Endothelial cell (in vitro differentiated cells): ENCODE results near the gene ULK3. TPM values are rescaled to one million over a fixed set of nuclear protein-coding genes. Genes with fewer than 3 reads are reported as not detected.

Experiments
- DNase-seq: peaks from one replicate; pipeline ENCODE4 v3.0.0; 2021; ENCODE audit warnings: low spot score
- H3K27ac Mint-ChIP-seq: one replicate; pipeline ENCODE4 v1.8.0; 2021; ENCODE audit warnings: mixed read lengths, inconsistent platforms; ENCODE audit not compliant: unreplicated experiment
- H3K27me3 Mint-ChIP-seq: one replicate; pipeline ENCODE4 v1.8.0; 2021; ENCODE audit warnings: mild to moderate bottlenecking, moderate library complexity, mixed read lengths, inconsistent platforms; ENCODE audit not compliant: unreplicated experiment
- H3K36me3 Mint-ChIP-seq: one replicate; pipeline ENCODE4 v1.8.0; 2021; ENCODE audit warnings: mild to moderate bottlenecking, low read depth, mixed read lengths, inconsistent platforms; ENCODE audit not compliant: unreplicated experiment
- H3K4me1 Mint-ChIP-seq: one replicate; pipeline ENCODE4 v1.8.0; 2021; ENCODE audit warnings: mild to moderate bottlenecking, mixed read lengths, inconsistent platforms; ENCODE audit not compliant: unreplicated experiment
- H3K4me3 Mint-ChIP-seq: one replicate; pipeline ENCODE4 v1.8.0; 2021; ENCODE audit warnings: mild to moderate bottlenecking, mixed read lengths, inconsistent platforms; ENCODE audit not compliant: unreplicated experiment
- H3K9me3 Mint-ChIP-seq: one replicate; pipeline ENCODE4 v1.8.0; 2021; ENCODE audit warnings: mixed read lengths, inconsistent platforms; ENCODE audit not compliant: unreplicated experiment
- total RNA-seq: library from RNA; stranded (reverse); fragmentation: NEBNext Ultra II Directional; extraction: Animal tissue kit (Norgen Biotek cat#: 25700); gene quantifications from one replicate; pipeline ENCODE4 v1.2.1, GENCODE V29; 2021; ENCODE audit not compliant: unreplicated experiment
- TF ChIP-seq, protein P1 (sequence below): fragments of 200-600 bp; sonication (generic); IDR thresholded peaks from one replicate; pipeline ENCODE4 v1.5.0; 2021; ENCODE audit warnings: antibody characterized with exemption; ENCODE audit not compliant: unreplicated experiment

Gene ULK3
- total RNA-seq, 1 donor from 2014 or later: 25.6 TPM

DNA sequence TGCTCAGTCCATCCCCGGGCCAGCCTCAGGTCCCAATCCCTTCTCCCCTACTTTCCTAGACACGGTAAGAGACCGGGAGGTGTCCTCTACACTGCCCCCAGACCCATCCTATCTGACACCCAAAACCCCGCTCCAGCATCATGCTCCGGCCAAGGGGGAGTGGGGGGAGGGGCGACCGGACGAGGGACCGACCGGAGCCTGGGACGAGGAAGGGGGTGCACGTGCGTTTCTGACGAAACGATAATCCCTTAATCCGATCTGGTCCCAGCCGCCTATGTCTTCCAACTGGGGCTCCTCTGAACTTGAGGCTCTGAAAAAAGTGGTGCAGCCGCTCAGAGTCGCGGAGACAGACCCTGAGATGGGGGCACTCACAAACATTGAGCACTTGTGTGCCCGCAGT is 16.0 kb downstream of the ULK3 start:
- H3K4me3 Mint-ChIP-seq: no peak overlapping the region
- peaks cover 11% of the 10 kb centered on the region for H3K27me3 Mint-ChIP-seq
- H3K27ac Mint-ChIP-seq: no peak overlapping the region
- TF ChIP-seq, protein P1, sequence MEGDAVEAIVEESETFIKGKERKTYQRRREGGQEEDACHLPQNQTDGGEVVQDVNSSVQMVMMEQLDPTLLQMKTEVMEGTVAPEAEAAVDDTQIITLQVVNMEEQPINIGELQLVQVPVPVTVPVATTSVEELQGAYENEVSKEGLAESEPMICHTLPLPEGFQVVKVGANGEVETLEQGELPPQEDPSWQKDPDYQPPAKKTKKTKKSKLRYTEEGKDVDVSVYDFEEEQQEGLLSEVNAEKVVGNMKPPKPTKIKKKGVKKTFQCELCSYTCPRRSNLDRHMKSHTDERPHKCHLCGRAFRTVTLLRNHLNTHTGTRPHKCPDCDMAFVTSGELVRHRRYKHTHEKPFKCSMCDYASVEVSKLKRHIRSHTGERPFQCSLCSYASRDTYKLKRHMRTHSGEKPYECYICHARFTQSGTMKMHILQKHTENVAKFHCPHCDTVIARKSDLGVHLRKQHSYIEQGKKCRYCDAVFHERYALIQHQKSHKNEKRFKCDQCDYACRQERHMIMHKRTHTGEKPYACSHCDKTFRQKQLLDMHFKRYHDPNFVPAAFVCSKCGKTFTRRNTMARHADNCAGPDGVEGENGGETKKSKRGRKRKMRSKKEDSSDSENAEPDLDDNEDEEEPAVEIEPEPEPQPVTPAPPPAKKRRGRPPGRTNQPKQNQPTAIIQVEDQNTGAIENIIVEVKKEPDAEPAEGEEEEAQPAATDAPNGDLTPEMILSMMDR: no peak
- no peaks in the 10 kb centered on the region for H3K9me3 Mint-ChIP-seq
- DNase-seq: no peak
- no peaks in the 10 kb centered on the region for H3K36me3 Mint-ChIP-seq
- no peaks in the 10 kb centered on the region for H3K4me1 Mint-ChIP-seq

DNA sequence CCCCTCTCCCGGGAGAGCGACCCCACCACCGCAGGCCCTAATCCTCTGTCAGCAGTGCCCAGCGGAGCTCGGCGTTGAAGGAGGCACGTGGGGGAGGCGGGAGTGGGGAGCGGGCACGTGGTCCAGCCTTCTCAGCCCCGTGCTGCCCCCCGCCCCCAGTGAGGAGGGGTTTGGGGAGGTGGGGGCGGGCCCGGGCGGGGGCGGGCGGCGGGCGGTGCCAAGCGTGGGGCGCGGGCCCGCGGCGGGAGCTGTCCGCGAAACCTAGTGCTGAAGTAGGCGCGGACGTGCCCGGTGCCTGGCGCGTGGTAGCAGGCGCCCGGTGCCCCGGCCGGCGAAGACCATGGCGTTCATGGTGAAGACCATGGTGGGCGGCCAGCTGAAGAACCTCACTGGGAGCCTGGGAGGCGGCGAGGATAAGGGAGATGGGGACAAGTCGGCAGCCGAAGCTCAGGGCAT is 16.6 kb downstream of the ULK3 start, which contains the start of gene CPLX3:
Gene CPLX3, plus strand, starts transcription at position 264 of the 456 bp plus-strand sequence. Its CDS starts 77 bp downstream, at position 341.
- no peaks in the 10 kb centered on the region for H3K4me1 Mint-ChIP-seq
- no peaks in the 10 kb centered on the region for H3K36me3 Mint-ChIP-seq
- DNase-seq: peak; percentile 56
- TF ChIP-seq, protein P1: no peak
- peaks cover 12% of the 10 kb centered on the region for H3K27me3 Mint-ChIP-seq
- H3K9me3 Mint-ChIP-seq: no peaks in the 10 kb centered on the region
- no peak within 1 kb of the TSS for H3K27ac Mint-ChIP-seq
- no peak within 1 kb of the TSS for H3K4me3 Mint-ChIP-seq

DNA sequence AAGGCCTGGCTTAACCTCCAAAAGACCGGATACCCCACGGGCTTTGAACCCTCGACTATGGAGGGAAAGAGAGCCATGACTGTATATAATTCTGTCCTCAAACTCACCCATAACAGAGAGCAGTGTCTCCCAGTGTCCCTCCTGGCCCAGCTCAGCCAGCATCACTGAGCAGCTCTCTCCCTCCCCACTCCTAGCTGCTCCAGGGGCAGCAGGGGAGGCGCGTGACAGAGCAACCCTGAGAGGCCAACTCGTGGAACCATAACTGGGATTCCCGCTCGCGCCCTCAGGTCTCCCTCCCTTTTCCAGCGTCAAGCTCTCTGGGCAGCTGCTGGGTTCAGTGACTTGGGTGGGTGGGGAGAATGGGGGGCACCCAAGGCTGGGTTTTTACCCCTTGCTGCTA is 17.1 kb downstream of the ULK3 start:
- no peaks in the 10 kb centered on the region for H3K9me3 Mint-ChIP-seq
- no peak overlapping the region for H3K4me3 Mint-ChIP-seq
- DNase-seq: no peak
- H3K27me3 Mint-ChIP-seq: peaks cover 12% of the 10 kb centered on the region
- no peaks in the 10 kb centered on the region for H3K4me1 Mint-ChIP-seq
- TF ChIP-seq, protein P1: no peak
- no peak overlapping the region for H3K27ac Mint-ChIP-seq
- H3K36me3 Mint-ChIP-seq: no peaks in the 10 kb centered on the region

DNA sequence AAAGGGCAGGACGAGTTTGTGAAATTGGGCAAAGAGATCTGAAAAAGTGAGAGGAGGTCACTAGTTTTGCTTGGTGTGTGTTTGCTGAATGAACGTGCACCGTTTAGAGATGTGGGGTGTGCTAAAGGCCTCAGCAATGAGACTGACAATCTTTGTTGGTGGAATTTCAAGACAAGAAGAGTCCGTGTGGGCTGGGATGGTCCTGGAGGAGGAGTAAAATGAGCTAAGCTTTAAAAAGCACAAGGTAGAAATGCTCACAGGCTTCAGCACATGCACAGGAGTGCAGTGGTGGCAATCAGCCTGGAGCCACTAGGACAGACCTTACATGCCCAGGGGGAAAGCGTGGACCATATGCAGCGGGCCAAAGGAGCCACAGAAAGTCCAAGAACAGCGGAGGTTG is 18.0 kb downstream of the ULK3 start:
- no peak for DNase-seq
- Mint-ChIP-seq H3K36me3 (no peaks in the 10 kb centered on the region), H3K27ac (no peak overlapping the region), H3K4me1 (no peaks in the 10 kb centered on the region), H3K4me3 (no peak overlapping the region), H3K9me3 (no peaks in the 10 kb centered on the region), H3K27me3 (peaks cover 11% of the 10 kb centered on the region)
- TF ChIP-seq, protein P1: no peak

DNA sequence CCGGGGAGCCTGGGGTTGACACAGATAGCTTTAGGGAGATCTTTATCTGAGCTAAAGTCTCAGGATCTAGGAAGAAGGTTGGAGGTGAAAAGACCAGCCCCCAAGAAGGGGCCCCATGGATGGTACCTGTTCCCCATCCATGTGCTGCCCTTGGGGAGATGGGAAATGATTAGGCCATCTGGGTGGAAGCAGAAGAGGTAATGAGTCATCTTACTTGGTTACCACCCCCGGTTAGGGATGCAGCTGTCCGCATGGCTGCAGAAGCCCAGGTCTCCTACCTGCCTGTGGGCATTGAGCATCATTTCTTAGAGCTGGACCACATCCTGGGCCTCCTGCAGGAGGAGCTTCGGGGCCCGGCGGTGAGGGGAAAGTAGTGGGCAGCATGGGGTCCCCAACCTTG is 19.6 kb downstream of the ULK3 start:
- Mint-ChIP-seq H3K4me1 (no peaks in the 10 kb centered on the region), H3K27me3 (peaks cover 11% of the 10 kb centered on the region), H3K27ac (no peak overlapping the region), H3K4me3 (no peak overlapping the region), H3K9me3 (no peaks in the 10 kb centered on the region), H3K36me3 (no peaks in the 10 kb centered on the region)
- TF ChIP-seq, protein P1: no peak
- no peak for DNase-seq
